ENCODE results near the gene EIF3I. TPM values are rescaled to one million over a fixed set of nuclear protein-coding genes. Genes with fewer than 3 reads are reported as not detected.

EIF3I gene
- total RNA-seq, 4 donors from 2014 or later, result 193 to 383 (median 216) TPM

DNA sequence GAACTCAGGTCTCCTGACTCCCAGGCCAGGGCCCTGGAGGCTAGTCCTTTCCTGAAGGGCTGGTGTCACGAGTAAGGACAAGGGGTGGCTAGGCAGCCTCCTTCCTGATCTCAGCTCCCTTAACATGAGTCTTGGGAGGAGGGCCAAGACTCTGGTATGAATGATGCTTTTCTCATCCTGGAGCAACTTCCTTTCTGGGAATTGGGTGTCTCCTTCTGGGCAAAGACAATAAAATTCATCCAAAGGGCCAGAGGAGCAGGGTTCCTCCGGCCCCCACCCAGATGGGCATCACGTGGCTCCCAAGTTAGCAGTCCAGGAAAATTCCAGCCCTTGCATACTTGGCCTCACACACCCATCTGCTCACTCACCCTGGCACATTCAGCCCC lies 24.7 kb downstream of the EIF3I start, which contains the start of gene FAM167B:
FAM167B (plus strand) TSS at position 335 of the 386 bp plus-strand sequence. CDS start 200 bp downstream, outside the sequence.
- TF ChIP-seq, protein P1, sequence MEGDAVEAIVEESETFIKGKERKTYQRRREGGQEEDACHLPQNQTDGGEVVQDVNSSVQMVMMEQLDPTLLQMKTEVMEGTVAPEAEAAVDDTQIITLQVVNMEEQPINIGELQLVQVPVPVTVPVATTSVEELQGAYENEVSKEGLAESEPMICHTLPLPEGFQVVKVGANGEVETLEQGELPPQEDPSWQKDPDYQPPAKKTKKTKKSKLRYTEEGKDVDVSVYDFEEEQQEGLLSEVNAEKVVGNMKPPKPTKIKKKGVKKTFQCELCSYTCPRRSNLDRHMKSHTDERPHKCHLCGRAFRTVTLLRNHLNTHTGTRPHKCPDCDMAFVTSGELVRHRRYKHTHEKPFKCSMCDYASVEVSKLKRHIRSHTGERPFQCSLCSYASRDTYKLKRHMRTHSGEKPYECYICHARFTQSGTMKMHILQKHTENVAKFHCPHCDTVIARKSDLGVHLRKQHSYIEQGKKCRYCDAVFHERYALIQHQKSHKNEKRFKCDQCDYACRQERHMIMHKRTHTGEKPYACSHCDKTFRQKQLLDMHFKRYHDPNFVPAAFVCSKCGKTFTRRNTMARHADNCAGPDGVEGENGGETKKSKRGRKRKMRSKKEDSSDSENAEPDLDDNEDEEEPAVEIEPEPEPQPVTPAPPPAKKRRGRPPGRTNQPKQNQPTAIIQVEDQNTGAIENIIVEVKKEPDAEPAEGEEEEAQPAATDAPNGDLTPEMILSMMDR (IDR thresholded peaks at IDR 0.05), result no peak
- no peak for TF ChIP-seq POLR2A (IDR thresholded peaks at IDR 0.05)
- Histone ChIP-seq H3K9me3 (no peaks in the 10 kb centered on the region), H3K27ac (peak within 1 kb of the TSS; percentile 27 to 74 (median 74)), H3K36me3 (no peaks in the 10 kb centered on the region), H3K4me1 (peaks cover 12 to 48% of the 10 kb centered on the region in 2 donors), H3K4me3 (replicated peaks in 1 of 3) (no peak within 1 kb of the TSS), H3K27me3 (no peaks in the 10 kb centered on the region)
- intact Hi-C loops (cut with DNase I), result no loop called here
- no peak for DNase-seq
- WGBS, 2 donors, result 61 to 72% methylated on average over 3 of the region's 3 CpGs

DNA sequence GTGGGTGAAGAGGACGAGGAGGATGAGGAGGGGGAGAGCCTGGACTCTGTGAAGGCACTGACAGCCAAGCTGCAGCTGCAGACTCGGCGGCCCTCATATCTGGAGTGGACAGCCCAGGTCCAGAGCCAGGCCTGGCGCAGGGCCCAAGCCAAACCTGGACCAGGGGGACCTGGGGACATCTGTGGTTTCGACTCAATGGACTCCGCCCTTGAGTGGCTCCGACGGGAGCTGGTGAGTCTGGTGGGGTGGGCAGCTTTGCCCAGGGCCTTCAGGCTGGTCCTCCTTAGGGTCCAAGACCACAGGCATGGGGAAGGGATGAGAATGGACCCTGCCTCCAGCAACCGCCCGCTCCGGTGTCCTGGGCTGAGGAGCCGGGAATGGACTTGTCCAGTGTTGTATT lies 25.2 kb downstream of the EIF3I start:
- DNase-seq, result peak; percentile 70 to 73
- no peak overlapping the region for H3K4me3 ChIP-seq (replicated peaks in 1 of 3)
- H3K27me3 ChIP-seq, result no peaks in the 10 kb centered on the region
- no peaks in the 10 kb centered on the region for H3K9me3 ChIP-seq
- H3K4me1 ChIP-seq, result peaks cover 14 to 47% of the 10 kb centered on the region in 2 donors
- intact Hi-C loops (cut with DNase I), result no loop called here
- 23 to 71% methylated on average over 4 to 8 of the region's 12 CpGs for WGBS, 2 donors
- TF ChIP-seq, protein P1 (IDR thresholded peaks at IDR 0.05), result no peak
- no peak for TF ChIP-seq POLR2A (IDR thresholded peaks at IDR 0.05)
- H3K36me3 ChIP-seq, result no peaks in the 10 kb centered on the region
- H3K27ac ChIP-seq, result peak overlapping the region; percentile 27 to 74 (median 74)

DNA sequence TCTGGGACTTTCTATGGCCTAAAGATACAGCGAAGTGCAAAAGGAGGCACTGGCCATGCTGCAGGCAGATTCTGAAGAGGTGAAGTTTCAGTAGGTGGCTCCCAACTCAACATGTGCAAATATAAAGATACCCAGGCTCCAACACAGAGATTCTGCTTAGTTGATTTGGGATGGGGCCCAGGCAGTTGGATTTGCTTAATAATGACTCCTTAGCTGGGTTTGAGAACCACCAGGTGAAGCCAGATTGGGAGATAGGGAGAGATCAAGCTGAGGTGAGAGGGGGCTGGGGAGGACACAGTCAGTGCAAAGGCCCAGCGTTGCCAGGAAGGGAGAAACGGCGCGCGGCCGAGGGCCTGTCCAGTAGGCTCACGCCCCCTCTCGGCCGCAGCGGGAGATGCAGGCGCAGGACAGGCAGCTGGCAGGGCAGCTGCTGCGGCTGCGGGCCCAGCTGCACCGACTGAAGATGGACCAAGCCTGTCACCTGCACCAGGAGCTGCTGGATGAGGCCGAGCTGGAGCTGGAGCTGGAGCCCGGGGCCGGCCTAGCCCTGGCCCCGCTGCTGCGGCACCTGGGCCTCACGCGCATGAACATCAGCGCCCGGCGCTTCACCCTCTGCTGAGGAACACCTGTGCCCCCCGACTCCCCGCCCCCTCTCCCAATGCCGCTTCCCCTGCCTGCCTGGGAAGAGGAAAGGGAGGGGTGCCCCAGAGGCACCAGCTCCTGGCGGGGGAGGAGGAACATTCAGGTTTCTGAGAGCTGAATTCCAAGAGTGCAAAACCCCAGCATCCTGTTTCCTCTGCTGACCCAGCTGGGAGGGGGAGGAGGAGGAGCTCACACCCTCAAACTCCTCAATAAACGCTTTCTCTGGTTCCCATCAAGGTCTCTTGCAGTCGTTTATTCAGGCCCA lies 26.0 kb downstream of the EIF3I start:
- WGBS, 2 donors, result 24 to 33% methylated on average over 3 to 14 of the region's 31 CpGs
- peak overlapping the region; percentile 27 to 74 (median 74) for H3K27ac ChIP-seq
- intact Hi-C loops (cut with DNase I), result no loop called here
- TF ChIP-seq POLR2A (IDR thresholded peaks at IDR 0.05), result no peak
- TF ChIP-seq, protein P1 (IDR thresholded peaks at IDR 0.05), result peak; percentile 24 to 86 (median 62)
- peaks cover 17 to 46% of the 10 kb centered on the region in 2 donors for H3K4me1 ChIP-seq
- no peaks in the 10 kb centered on the region for H3K27me3 ChIP-seq
- peak; percentile 84 to 87 for DNase-seq
- H3K9me3 ChIP-seq, result no peaks in the 10 kb centered on the region
- H3K36me3 ChIP-seq, result no peaks in the 10 kb centered on the region
- no peak overlapping the region for H3K4me3 ChIP-seq (replicated peaks in 1 of 3)

DNA sequence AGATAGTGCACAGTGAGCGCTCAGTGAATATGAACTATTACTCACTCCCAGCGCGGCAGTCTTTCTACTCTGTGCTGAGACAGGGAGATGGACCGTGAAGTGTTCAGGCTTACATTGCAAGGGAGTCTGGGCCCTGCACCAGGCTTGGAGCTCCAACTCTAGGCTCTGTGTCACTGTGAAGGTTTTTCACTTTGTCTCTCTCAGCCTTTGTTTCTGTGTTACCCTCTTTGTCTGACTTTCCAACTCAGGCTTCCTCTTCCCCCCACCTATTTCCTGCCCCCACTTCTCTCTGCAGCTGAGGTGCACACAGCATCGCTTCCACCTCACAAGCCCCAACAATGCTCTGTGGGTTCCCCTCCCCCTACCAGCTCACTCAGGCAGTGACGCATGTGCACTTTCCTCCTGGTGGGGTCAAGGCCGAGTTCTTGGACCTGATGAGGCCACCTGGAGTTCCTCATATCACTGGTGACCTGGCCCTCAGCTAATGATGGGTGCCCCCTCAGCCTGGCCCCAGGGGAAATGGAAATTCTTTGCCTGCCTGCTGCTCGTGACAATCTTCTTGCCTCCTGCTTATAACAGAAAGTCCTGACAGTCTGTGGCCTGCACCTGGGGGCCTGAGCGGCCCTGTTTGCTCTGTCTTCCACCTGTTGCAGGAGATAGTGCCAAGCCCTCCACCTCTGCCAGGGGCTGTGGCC lies 27.8 kb downstream of the EIF3I start:
- peaks cover 17 to 46% of the 10 kb centered on the region in 2 donors for H3K4me1 ChIP-seq
- no peaks in the 10 kb centered on the region for H3K36me3 ChIP-seq
- H3K27me3 ChIP-seq, result no peaks in the 10 kb centered on the region
- H3K4me3 ChIP-seq (replicated peaks in 1 of 3), result no peak overlapping the region
- 47 to 61% methylated on average over 6 to 9 of the region's 9 CpGs for WGBS, 2 donors
- no peaks in the 10 kb centered on the region for H3K9me3 ChIP-seq
- TF ChIP-seq, protein P1 (IDR thresholded peaks at IDR 0.05), result no peak
- no peak for TF ChIP-seq POLR2A (IDR thresholded peaks at IDR 0.05)
- DNase-seq, result peak; percentile 23 to 41
- H3K27ac ChIP-seq, result peak overlapping the region; percentile 49 to 79 (median 67)
- intact Hi-C loops (cut with DNase I), result no loop called here
